Mononuclear cell (primary cell): ENCODE results near the gene OR5AK2. TPM values are rescaled to one million over a fixed set of nuclear protein-coding genes. Genes with fewer than 3 reads are reported as not detected.
"Not testable (repeated sequence)": the region's sequence is repeated elsewhere in the genome, so short reads cannot be mapped to it uniquely, and the experiment has no call there.

Experiments
- H3K27me3 ChIP-seq: 2 replicates; pipeline ENCODE4 v1.6.0; 2011; ENCODE audit warnings: low read length, control low read depth; ENCODE audit not compliant: insufficient read depth
- H3K4me1 ChIP-seq: 2 replicates; pipeline ENCODE4 v1.5.1; 2011; ENCODE audit warnings: mild to moderate bottlenecking, low read length, control low read depth; ENCODE audit not compliant: insufficient read depth
- H3K4me3 ChIP-seq: 2 replicates; pipeline ENCODE4 v1.5.1; 2011; ENCODE audit warnings: mild to moderate bottlenecking, low read length, moderate library complexity
- H3K9me3 ChIP-seq: 2 replicates; pipeline ENCODE4 v1.5.1; 2011; ENCODE audit warnings: low read depth, mild to moderate bottlenecking, control low read depth, low read length
- total RNA-seq: library from RNA; depleted of rRNA; stranded (reverse); fragments of >200 nt; gene quantifications from one replicate; pipeline ENCODE4 v1.2.3, GENCODE V29; 2012

The OR5AK2 gene, protein sequence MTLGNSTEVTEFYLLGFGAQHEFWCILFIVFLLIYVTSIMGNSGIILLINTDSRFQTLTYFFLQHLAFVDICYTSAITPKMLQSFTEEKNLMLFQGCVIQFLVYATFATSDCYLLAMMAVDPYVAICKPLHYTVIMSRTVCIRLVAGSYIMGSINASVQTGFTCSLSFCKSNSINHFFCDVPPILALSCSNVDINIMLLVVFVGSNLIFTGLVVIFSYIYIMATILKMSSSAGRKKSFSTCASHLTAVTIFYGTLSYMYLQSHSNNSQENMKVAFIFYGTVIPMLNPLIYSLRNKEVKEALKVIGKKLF
- not detected for total RNA-seq

GRCh38 chr11:56988614-56989013 is at the start of gene OR5AK2:
OR5AK2 (plus strand) TSS chr11:56988914; CDS start chr11:56988914, 0 bp downstream.
- no peak within 1 kb of the TSS for H3K4me3 ChIP-seq
- H3K4me1 ChIP-seq = no peaks in the 10 kb centered on the region
- no peaks in the 10 kb centered on the region for H3K9me3 ChIP-seq
- no peaks in the 10 kb centered on the region for H3K27me3 ChIP-seq

DNA sequence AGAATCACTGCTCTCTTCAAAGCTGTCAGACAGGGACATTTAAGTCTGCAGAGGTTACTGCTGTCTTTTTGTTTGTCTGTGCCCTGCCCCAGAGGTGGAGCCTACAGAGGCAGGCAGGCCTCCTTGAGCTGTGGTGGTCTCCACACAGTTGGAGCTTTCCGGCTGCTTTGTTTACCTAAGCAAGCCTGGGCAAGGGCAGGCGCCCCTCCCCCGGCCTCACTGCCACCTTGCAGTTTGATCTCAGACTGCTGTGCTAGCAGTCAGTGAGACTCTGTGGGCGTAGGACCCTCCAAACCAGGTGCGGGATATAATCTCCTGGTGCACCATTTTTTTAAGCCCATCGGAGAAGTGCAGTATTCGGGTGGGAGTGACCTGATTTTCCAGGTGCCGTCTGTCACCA is 43.2 kb upstream of the OR5AK2 start:
- not testable (repeated sequence) for H3K4me3 ChIP-seq, H3K9me3 ChIP-seq, H3K4me1 ChIP-seq, H3K27me3 ChIP-seq

DNA sequence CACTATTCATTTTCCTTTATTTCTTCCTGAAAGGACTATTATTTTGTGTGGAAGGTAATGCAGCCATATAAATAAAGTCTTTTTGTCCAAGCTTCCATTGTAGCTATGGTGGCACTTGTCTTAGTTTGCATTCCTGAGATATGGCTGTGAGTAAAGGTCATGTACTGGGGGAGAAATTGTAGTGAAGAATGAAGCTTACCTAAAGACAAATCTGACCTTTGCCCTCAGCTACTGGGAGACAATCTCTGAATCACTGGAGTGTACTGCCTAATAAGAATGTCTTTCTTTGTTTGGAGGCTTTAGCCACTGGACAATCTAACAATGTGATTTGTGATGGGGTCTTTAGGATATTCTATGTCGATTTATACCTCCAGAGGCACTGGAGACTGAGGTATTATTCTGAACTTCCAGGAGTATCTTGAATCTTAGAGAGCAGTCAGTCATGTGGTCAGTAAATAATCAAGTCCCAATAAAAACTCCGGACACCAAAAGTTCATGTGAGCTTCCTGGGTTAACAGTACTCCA is 39.7 kb upstream of the OR5AK2 start:
- Histone ChIP-seq H3K4me3 (no peak overlapping the region), H3K4me1 (no peaks in the 10 kb centered on the region), H3K27me3 (no peaks in the 10 kb centered on the region), H3K9me3 (no peaks in the 10 kb centered on the region)

- no peaks in the 10 kb centered on the region for H3K4me1 ChIP-seq
- no peak overlapping the region for H3K4me3 ChIP-seq
- no peaks in the 10 kb centered on the region for H3K27me3 ChIP-seq
- no peaks in the 10 kb centered on the region for H3K9me3 ChIP-seq
Observed at GRCh38 chr11:56950510-56950909, 38.2 kb upstream of the OR5AK2 start.

DNA sequence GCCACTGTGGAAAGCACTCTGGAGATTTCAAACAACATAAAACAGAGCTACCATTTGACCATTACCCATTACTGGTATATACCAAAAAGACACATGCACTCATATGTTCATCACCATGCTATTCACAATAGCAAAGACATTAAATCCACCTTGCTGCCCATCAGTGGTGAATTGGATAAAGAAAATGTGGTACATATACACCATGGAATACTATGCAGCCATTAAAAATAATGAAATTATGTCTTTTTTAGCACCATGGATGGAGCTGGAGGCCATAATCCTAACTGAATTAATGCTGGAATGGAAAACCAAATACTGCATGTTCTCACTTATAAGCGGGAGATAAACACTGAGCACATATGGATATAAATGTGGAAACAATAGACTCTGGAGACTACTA is 34.8 kb upstream of the OR5AK2 start:
- H3K4me1 ChIP-seq, H3K4me3 ChIP-seq, H3K9me3 ChIP-seq, H3K27me3 ChIP-seq: not testable (repeated sequence)

- Histone ChIP-seq H3K4me3 (no peak overlapping the region), H3K4me1 (no peaks in the 10 kb centered on the region), H3K27me3 (no peaks in the 10 kb centered on the region), H3K9me3 (no peaks in the 10 kb centered on the region)
Observed at GRCh38 chr11:56961609-56962008, 27.1 kb upstream of the OR5AK2 start.

DNA sequence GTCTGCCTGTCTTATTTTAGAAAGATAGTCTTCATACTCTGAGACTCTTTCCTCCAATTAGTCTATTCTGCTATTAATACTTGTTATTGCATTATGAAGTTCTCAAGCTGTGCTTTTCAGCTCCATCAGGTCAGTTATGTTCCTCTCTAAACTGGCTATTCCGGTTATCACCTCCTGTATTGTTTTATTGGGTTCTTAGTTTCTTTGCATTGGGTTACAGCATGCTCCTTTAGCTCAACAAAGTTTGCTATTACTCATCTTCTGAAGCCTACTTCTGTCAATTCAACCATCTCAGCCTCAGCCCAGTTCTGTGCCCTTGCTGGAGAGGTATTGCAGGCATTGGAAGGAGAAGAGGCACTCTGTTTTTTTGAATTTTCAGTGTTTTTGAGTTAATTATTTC is 21.0 kb upstream of the OR5AK2 start:
- Histone ChIP-seq H3K4me3 (no peak overlapping the region), H3K4me1 (no peaks in the 10 kb centered on the region), H3K9me3 (no peaks in the 10 kb centered on the region), H3K27me3 (no peaks in the 10 kb centered on the region)

- H3K4me3 ChIP-seq = no peak overlapping the region
- H3K27me3 ChIP-seq = no peaks in the 10 kb centered on the region
- H3K9me3 ChIP-seq = no peaks in the 10 kb centered on the region
- H3K4me1 ChIP-seq = no peaks in the 10 kb centered on the region
Observed at GRCh38 chr11:56968524-56968923, 20.2 kb upstream of the OR5AK2 start.

- no peaks in the 10 kb centered on the region for H3K9me3 ChIP-seq
- H3K4me1 ChIP-seq = no peaks in the 10 kb centered on the region
- H3K4me3 ChIP-seq = no peak overlapping the region
- H3K27me3 ChIP-seq = no peaks in the 10 kb centered on the region
Observed at GRCh38 chr11:56977314-56977713, 11.4 kb upstream of the OR5AK2 start.

GRCh38 chr11:56990702-56991101 is 2.0 kb downstream of the OR5AK2 start:
- no peaks in the 10 kb centered on the region for H3K9me3 ChIP-seq
- H3K27me3 ChIP-seq = no peaks in the 10 kb centered on the region
- no peaks in the 10 kb centered on the region for H3K4me1 ChIP-seq
- H3K4me3 ChIP-seq = no peak overlapping the region

DNA sequence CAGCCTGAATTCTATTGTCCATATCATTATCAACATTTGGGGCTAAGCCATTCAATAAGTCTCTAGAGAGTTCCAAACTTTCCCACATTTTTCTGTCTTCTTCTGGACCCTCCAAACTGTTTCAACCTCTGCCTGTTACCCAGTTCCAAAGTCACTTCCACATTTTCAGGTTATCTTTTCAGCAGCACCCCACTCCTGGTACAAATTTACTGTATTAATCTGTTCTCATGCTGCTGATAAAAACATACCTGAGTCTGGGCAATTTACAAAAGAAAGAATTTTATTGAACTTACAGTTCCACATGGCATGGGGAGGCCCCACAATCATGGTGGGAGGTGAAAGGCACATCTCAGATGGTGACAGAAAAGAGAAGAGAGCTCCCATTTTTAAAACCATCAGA is 5.8 kb downstream of the OR5AK2 start:
- H3K9me3 ChIP-seq = no peaks in the 10 kb centered on the region
- H3K4me1 ChIP-seq = no peaks in the 10 kb centered on the region
- H3K4me3 ChIP-seq = no peak overlapping the region
- no peaks in the 10 kb centered on the region for H3K27me3 ChIP-seq

- H3K9me3 ChIP-seq = peaks cover 4% of the 10 kb centered on the region
- no peaks in the 10 kb centered on the region for H3K4me1 ChIP-seq
- H3K27me3 ChIP-seq = no peaks in the 10 kb centered on the region
- no peak overlapping the region for H3K4me3 ChIP-seq
Observed at GRCh38 chr11:57001674-57002401, 13.1 kb downstream of the OR5AK2 start.

GRCh38 chr11:57008373-57008772 is 19.7 kb downstream of the OR5AK2 start:
- H3K4me1 ChIP-seq = no peaks in the 10 kb centered on the region
- no peak overlapping the region for H3K4me3 ChIP-seq
- H3K9me3 ChIP-seq = no peaks in the 10 kb centered on the region
- H3K27me3 ChIP-seq = no peaks in the 10 kb centered on the region

DNA sequence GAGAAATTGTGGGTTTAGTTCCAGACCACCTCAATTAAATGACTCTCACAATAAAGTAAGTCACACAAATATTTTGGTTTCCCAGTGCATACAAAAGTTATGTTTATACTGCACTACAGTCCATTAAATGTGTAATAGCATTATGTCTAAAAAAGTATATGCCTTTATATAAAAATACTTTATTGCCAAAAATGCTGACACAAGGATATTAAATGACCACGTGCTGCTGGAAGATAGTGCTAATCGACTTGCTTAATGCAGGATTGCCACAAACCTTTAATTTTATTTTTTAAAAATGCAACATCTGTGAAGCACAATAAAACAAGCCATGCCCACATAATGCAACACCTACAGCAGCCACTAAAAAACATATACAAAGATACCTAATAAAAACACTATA is 27.0 kb downstream of the OR5AK2 start:
- Histone ChIP-seq H3K27me3 (no peaks in the 10 kb centered on the region), H3K4me3 (no peak overlapping the region), H3K9me3 (no peaks in the 10 kb centered on the region), H3K4me1 (no peaks in the 10 kb centered on the region)

DNA sequence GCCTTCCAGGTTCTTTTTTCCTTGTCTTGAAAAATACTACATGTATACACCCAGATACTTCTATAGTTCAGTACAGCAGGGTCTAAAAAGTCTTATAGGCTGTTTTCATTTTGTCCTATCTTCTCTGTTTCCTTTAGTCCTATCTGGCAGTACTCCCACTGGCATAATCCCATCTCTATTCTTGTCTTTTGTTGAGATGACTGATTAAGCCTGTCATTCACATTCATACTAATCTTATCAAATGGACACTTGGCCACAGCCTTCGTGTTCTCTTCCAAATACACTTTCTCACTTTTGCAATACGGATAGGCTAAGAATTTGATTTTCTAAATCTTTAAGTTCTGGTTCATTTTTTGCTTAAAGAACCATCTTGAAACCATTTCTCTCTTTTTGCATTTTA is 42.8 kb downstream of the OR5AK2 start:
- Histone ChIP-seq H3K27me3 (no peaks in the 10 kb centered on the region), H3K4me3 (no peak overlapping the region), H3K9me3 (no peaks in the 10 kb centered on the region), H3K4me1 (no peaks in the 10 kb centered on the region)
